Smooth muscle cell of bladder (primary cell): ENCODE measurements around the gene SLC27A2. TPM values are rescaled to one million over a fixed set of nuclear protein-coding genes. Genes with fewer than 3 reads are reported as not detected.

Source experiments
- total RNA-seq: library from RNA; depleted of rRNA; stranded (reverse); fragments of >200 nt; gene quantifications from 2 replicates; pipeline ENCODE4 v1.2.3, GENCODE V29; 2014

SLC27A2 gene
- 0.85 and 0.92 TPM in 2 replicates for total RNA-seq

DNA sequence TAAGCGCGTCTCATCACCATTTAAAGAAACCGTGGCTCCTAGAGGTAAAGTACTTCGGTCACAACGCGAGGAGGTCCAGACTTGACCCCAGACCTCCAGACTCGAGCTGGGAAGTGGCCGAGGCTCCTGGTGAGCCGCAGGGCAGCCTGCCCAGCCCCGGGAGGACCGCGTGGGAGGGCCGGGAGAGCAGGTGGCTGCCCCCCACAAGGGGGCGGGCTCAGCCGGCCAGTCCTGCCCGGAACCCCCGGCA is at the start of gene SLC27A2:
Gene SLC27A2, plus strand, starts transcription at position 228 of the 250 bp plus-strand sequence. CDS start 232 bp downstream, outside the sequence.

GRCh38 chr15:50265620-50266019 is 83.6 kb downstream of the SLC27A2 start, which contains the start of gene HDC:
Gene HDC (minus strand): TSS chr15:50265726. CDS start chr15:50265623, 103 bp downstream.

Other genes starting within 250 kb of the SLC27A2 start
- 155 and 183 TPM in 2 replicates for gene ATP8B4, start 63.0 kb upstream of the SLC27A2 start, total RNA-seq
- gene HDC, start 83.5 kb downstream of the SLC27A2 start, total RNA-seq, result not detected in 2 replicates
- 40.1 and 41.0 TPM in 2 replicates for gene GABPB1, start 173.0 kb downstream of the SLC27A2 start, total RNA-seq
- gene USP8, start 242.2 kb downstream of the SLC27A2 start, total RNA-seq, result 35.3 and 39.0 TPM in 2 replicates